ENCODE measurements around the gene EFR3B.
"Not testable (repeated sequence)": the region's sequence is repeated elsewhere in the genome, so short reads cannot be mapped to it uniquely, and the experiment has no call there.

EFR3B gene

DNA sequence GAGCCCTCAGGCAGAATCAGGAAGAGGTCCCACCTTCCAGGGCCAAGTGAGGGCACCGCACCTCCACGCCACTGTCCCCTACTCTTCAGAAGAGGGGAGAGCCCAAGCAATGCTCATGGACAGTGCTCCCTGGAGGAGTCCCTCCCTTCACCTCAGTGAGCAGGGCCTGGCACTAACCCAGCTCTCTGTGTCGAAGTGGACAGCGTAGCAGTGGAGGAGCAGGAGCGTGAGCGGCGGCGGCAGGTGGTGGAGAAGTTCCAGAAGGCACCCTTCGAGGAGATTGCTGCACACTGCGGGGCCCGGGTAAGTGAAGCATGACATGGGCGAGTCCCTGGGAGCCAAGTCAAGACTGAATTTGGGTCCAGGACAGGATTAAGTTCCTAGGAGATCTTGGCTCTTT is 109.8 kb downstream of the EFR3B start:
- DNase-seq: no peak

- DNase-seq: no peak
Measured at GRCh38 chr2:25155401-25155800, 113.5 kb downstream of the EFR3B start.

DNA sequence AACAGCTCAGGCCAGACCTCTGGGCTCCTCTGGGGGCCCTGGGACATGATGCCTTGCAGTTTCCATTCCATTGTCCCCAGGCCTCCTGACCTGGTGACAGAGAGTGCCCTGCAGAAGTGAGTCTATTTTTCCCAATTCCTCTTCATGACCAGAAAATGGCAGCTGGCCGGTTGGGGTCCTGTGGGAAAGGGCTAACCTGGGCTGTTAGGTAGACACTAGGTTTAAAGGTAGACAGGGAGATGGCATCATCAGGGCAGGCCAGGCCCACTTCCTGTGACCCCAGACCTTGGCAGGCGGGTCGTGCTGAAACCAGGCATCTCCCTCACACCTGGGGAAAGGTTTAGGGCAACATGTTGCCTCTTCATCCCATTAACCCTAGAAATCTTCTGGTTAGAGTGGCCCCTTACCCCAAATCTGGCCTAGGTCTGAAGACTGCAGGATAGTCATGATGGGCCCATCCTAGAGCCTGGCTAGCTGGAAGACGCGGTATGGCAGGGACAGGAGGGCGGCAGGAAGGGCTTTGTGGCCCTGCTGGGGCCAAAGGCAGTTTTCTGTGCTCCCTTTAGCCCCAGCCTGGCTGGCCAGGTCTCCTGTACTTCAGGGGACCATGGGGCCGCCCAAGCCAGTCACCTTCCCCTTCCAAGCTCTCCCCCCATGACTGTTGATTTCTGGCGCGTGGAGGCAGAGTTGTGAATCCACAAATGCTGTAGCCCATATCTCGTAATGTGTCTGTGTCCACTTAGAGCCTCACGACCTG is 116.4 kb downstream of the EFR3B start:
- no peak for DNase-seq

- DNase-seq: no peak
Measured at GRCh38 chr2:25159949-25160348, 118.1 kb downstream of the EFR3B start.

- no peak for DNase-seq
Measured at GRCh38 chr2:25160376-25160775, 118.5 kb downstream of the EFR3B start.

DNA sequence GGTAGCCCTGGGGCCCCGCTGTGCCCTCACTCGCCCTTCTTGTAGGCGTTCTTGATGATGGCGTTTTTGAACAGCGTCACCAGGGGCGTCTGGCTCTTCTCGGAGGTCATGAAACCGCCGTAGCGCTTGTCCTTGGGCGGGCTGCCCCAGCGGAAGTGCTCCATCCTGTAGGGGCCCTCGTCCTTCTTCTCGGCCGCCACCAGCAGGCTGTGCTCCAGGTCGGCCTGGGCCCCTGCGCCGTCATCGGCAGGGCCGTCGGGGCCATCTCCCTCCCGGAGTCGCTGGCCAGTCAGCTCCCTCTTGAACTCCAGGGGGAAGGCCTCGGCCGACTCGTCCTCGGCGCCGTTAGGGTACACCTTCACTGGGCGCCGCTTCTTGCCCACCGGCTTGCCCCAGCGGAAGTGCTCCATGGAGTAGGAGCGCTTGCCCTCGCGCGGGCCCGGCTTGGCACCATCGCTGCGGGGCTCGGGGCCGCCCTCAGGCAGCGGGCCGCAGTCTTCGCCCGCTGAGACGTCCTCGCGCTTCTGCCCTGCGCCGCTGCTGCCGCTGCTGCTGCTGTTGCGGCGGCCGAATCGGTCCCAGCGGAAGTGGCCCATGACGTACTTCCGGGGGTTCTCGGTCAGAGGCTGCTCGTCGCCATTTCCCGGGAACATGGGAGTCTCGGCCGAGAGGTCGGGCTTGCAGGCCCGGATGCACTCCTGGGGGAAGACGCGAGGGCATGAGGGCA is 119.3 kb downstream of the EFR3B start:
- DNase-seq: peak; percentile 72

DNA sequence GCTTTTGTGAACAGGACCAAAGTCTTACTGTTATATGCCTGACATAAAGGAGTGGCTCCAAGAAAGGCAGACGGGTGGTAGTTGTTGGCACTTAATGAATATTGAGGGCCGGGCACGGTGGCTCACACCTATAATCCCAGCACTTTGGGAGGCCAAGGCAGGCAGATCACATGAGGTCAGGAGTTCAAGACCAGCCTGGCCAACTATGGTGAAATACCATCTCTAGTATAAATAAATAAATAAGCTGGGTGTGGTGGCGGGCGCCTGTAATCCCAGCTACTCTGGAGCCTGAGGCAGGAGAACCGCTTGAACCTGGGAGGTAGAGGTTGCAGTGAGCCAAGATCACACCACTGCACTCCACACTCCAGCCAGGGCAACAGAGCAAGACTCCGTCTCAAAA is 120.2 kb downstream of the EFR3B start:
- not testable (repeated sequence) for DNase-seq

DNA sequence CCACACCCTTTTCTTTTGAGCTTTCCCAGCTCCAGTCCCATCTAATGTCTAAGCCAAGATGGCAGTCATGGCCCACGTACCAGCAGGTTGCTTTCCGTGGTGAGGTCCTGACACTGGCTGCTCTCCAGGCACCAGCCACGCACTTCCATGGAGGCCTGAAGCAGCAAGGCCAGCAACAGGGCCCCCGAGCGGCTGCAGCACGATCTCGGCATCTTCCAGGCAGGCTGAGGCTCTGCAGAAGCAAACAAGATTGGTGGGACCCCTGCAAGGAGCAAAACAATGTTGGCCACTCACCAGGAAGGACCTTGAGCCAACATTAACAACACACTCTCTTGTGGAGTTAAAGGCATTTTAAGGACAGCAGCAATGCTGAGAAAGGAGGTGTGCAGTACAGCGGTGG is 122.7 kb downstream of the EFR3B start:
- no peak for DNase-seq

GRCh38 chr2:25165992-25166875 is 124.4 kb downstream of the EFR3B start:
- DNase-seq: no peak

DNA sequence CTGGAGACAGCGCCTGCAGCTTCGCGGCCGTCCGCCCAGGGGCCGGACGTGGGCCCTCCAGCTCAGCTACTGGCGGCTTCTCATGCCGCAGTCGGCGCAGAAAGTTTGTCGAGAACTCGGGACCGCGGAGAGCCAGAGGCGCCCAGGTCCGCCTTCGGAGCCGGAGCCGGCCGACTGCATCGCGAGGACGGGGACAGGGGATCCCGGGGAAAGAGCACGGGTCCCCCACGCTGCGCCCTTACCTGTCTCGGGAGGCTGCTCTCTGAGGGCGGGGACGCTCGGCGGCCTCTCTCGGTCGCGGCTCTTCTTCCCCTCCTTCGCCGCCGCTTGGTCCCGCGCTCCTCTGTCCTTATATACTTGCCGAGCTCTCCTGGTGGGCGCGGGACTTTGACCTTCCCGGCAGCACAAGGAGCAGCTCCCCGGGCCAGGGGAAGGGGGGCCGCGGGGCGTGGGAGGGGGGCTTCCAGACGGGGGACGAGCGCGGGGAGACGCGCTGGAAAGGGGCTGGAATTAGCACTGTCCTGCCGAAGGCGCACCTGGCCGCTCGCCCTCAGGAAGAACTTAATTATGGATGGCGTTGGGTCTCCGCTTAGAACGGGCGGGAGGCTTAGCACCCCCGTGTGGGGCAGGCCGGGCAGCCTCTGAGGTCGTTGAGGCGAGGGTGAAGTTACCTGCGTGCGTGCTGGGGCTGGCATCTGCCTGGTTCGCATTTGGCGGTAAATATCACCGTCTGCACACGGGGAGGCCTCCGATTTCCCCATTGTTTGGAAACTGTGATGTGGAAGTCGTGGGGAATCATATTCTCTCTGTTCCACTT is 126.6 kb downstream of the EFR3B start, which contains the start of gene POMC:
POMC (minus strand) TSS at position 325 of the 817 bp plus-strand sequence. CDS start 3,808 bp downstream, outside the sequence.
- peak; percentile 83 for DNase-seq

GRCh38 chr2:25169073-25169470 is 127.2 kb downstream of the EFR3B start:
- DNase-seq: no peak

GRCh38 chr2:25170888-25171287 is 129.0 kb downstream of the EFR3B start:
- no peak for DNase-seq

GRCh38 chr2:25173719-25174118 is 131.8 kb downstream of the EFR3B start:
- no peak for DNase-seq

- no peak for DNase-seq
Measured at GRCh38 chr2:25174192-25174861, 132.5 kb downstream of the EFR3B start.

- no peak for DNase-seq
Measured at GRCh38 chr2:25176138-25176537, 134.3 kb downstream of the EFR3B start.

DNA sequence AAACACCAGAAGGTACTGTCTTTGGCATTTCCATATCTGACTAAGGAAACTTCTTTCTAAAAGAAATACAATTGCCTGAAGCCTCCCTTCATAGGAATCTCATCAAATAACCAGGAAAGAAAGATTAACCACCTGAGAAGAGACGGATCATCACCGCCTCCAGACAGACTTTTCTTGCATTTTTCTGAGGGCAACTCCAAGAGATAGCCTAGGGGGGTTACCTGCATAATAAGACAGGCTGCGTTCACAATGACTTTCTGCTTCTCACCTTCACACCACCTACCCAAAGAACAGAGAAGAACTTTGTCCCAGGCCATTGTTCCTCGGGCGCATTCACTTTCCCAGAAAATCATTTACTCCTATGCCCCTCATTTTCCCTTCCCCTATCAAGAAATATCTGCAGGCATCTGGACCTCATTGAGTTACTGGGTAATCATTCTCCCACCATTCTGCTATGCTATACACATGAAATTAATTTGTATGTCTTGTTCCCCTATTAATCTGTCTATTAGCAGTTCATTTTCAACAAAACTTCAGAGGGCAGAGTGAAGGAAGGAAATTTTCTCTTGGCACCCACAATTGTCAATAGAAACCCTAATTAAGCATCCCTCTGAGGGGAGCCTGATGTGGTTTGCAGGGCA is 134.8 kb downstream of the EFR3B start:
- no peak for DNase-seq

GRCh38 chr2:25177211-25177611 is 135.3 kb downstream of the EFR3B start:
- no peak for DNase-seq

DNA sequence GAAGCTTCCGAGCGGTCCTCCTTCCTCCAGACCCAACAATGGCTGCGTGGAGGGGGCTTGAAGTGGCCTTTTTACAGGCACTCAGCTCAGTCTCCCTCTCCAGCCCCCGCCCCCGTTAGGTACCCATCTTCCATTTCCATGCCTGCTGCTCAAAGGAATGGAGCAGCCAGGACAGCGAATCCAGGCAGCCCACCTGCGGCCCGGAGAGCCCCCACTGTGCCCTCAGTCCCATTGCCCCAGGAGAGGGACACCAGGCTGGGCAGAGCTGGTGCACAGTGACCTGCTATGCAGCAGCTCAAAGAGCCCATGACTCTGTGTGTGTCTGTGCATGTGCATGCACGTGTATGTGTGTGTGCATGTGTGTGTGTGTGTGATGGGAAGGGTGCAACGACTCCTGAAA is 137.1 kb downstream of the EFR3B start:
- DNase-seq: no peak

DNA sequence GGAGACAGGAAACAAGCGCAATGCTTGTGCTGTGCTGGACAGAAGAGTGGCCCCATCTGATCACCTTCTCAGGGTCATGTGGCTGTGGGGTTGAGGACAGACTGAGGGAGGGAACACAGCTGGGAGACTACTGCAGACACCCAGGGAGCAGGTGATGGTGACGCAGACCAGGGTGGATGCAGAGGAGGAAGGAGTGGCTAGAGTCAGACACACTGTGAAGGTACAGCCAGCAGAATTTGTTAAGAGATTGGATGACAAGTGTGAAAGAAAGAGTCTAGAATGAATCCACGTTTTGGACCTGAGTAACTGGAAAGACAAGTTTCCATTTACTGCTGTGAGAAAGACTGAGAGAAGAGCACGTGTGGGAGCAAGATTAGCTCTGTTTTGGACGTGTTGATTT is 142.4 kb downstream of the EFR3B start:
- DNase-seq: no peak

- no peak for DNase-seq
Measured at GRCh38 chr2:25187729-25188350, 146.0 kb downstream of the EFR3B start.

Measured in right kidney (tissue), 1 donor.